HFFc6 (cell line): ENCODE data around the gene OR2AG2. TPM values are rescaled to one million over a fixed set of nuclear protein-coding genes. Genes with fewer than 3 reads are reported as not detected.

Source experiments
- DNase-seq: peaks from one replicate; pipeline ENCODE4 v3.0.0-alpha.2; 2018
- H3K27ac Mint-ChIP-seq: 2 replicates; pipeline ENCODE4 v1.8.0; 2020; ENCODE audit warnings: mild to moderate bottlenecking, mixed read lengths
- H3K27me3 Mint-ChIP-seq: 2 replicates; pipeline ENCODE4 v1.8.0; 2021; ENCODE audit warnings: mild to moderate bottlenecking, moderate library complexity, mixed read lengths; ENCODE audit not compliant: insufficient read depth
- H3K36me3 Mint-ChIP-seq: 2 replicates; pipeline ENCODE4 v1.8.0; 2021; ENCODE audit warnings: low read depth, mixed read lengths
- H3K4me1 Mint-ChIP-seq: 2 replicates; pipeline ENCODE4 v1.8.0; 2020; ENCODE audit warnings: low read depth, mixed read lengths
- H3K4me3 Mint-ChIP-seq: 2 replicates; pipeline ENCODE4 v1.8.0; 2020; ENCODE audit warnings: mild to moderate bottlenecking, moderate library complexity, mixed read lengths
- H3K9me3 Mint-ChIP-seq: 2 replicates; pipeline ENCODE4 v1.8.0; 2020; ENCODE audit warnings: mild to moderate bottlenecking, mixed read lengths
- CTCF ChIP-seq: fragments of 200-600 bp; sonication (generic); IDR thresholded peaks from 2 replicates; pipeline ENCODE4 v1.5.0; 2021; ENCODE audit warnings: antibody characterized with exemption, mild to moderate bottlenecking
- total RNA-seq, 6 experiments: library from RNA; stranded (reverse); fragmentation: NEBNext Ultra II Directional; extraction: Animal tissue kit (Norgen Biotek cat#: 25700); gene quantifications; 2 replicates in 1 of 6; 3 replicates in 5 of 6; pipeline ENCODE4 v1.2.3, GENCODE V29; 2021

Gene OR2AG2
- total RNA-seq, 6 experiments from 2014 or later: 0.07 to 0.14 (median 0.08) TPM; not detected in 1

DNA sequence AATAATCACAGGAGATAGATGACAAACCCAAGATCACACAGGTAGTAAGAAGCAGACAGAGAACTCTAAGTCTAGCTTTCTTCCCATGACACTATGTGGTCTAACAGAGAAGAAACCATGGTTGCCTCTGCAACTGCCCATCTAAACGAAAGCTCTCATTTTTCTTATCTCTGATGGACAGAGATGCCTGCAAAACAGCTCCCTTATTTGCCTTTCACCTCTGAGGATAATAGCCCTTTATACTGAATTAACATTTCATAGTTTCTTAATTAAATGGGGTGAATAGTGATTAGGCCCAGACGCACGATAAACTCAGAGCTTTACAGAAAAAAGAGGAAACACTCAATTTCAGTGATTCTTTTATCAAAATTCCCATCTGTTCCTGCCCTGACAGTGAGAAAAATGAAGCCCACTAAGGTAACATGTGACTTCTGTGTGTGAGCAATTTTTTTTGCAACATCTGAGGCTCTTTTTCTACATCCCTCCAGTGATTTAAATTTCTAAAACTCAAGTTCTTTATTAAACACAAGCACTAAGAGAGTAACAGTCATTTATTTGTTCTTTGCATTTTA is 24.6 kb downstream of the OR2AG2 start:
- H3K9me3 Mint-ChIP-seq: no peaks in the 10 kb centered on the region
- peaks cover 17% of the 10 kb centered on the region for H3K27me3 Mint-ChIP-seq
- H3K4me3 Mint-ChIP-seq: no peak overlapping the region
- no peaks in the 10 kb centered on the region for H3K4me1 Mint-ChIP-seq
- DNase-seq: no peak
- no peak overlapping the region for H3K27ac Mint-ChIP-seq
- no peaks in the 10 kb centered on the region for H3K36me3 Mint-ChIP-seq
- no peak for TF ChIP-seq CTCF

DNA sequence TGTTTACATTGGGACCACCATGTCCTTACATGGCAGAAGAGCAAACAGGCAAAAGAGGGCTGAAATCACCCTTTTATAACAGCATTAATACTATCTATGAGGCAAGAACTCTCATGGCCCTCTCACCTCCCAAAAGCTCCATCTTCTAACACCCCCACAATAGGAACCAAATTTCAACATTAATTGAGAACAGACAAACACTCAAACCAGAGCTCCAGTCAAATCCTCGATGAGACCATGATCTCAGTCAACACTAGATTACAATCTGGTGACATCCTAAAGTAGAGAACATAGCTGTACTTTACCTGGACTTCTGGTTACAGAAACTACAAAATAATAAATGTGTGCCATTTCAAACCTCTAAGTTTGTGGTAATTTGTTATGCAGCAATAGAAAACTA is 25.1 kb downstream of the OR2AG2 start:
- no peak overlapping the region for H3K27ac Mint-ChIP-seq
- no peak for TF ChIP-seq CTCF
- no peak overlapping the region for H3K4me3 Mint-ChIP-seq
- H3K9me3 Mint-ChIP-seq: no peaks in the 10 kb centered on the region
- H3K27me3 Mint-ChIP-seq: peaks cover 17% of the 10 kb centered on the region
- H3K36me3 Mint-ChIP-seq: no peaks in the 10 kb centered on the region
- DNase-seq: no peak
- no peaks in the 10 kb centered on the region for H3K4me1 Mint-ChIP-seq

DNA sequence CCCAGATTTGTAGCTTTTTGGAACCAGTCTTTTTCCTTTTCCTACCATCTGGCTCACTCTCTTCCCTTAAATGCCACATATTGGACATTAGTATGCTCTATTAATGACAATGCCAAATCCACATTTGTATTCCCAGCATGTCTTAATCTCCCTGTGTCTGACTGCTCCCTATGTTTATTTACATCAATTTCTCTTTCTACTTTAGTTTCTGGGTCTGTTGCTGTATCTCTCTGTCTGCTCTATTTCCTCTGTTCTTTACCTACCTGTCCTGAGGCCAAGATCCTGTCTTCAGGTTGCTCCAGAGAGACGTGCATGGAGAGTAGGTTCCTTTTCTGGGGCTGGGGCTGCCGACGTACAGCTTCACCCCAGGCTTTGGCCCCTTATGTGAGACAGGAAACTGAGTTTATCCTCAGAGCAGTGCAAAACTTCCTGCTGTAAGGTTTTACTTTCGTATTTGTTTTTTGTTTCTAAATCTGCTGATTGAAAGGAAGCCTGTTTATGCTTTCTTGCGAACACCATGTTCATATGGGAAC is 25.6 kb downstream of the OR2AG2 start:
- Mint-ChIP-seq H3K9me3 (no peaks in the 10 kb centered on the region), H3K4me1 (no peaks in the 10 kb centered on the region), H3K36me3 (no peaks in the 10 kb centered on the region), H3K27me3 (peaks cover 17% of the 10 kb centered on the region), H3K27ac (no peak overlapping the region), H3K4me3 (no peak overlapping the region)
- no peak for TF ChIP-seq CTCF
- no peak for DNase-seq

- no peak overlapping the region for H3K27ac Mint-ChIP-seq
Observed at GRCh38 chr11:6745465-6746015, 26.2 kb downstream of the OR2AG2 start.

GRCh38 chr11:6745018-6745417 is 26.8 kb downstream of the OR2AG2 start:
- Mint-ChIP-seq H3K27me3 (peaks cover 14% of the 10 kb centered on the region; the same call in 1 of the 2 replicates), H3K9me3 (no peaks in the 10 kb centered on the region), H3K36me3 (no peaks in the 10 kb centered on the region), H3K4me3 (no peak overlapping the region), H3K4me1 (no peaks in the 10 kb centered on the region), H3K27ac (no peak overlapping the region)
- no peak for DNase-seq
- TF ChIP-seq CTCF: no peak

More at GRCh38 chr11:6745465-6746015, 26.2 kb downstream of the OR2AG2 start:
- no peaks in the 10 kb centered on the region for H3K4me1 Mint-ChIP-seq
- no peak overlapping the region for H3K4me3 Mint-ChIP-seq
- peaks cover 17% of the 10 kb centered on the region; the same call in 1 of the 2 replicates for H3K27me3 Mint-ChIP-seq
- no peak for DNase-seq
- no peaks in the 10 kb centered on the region for H3K9me3 Mint-ChIP-seq
- H3K36me3 Mint-ChIP-seq: no peaks in the 10 kb centered on the region
- no peak for TF ChIP-seq CTCF
